Ishikawa (cell line): Measurements from ENCODE around the gene MAMDC2.

Experiments
- CEBPB ChIP-seq: IDR thresholded peaks from 2 replicates; pipeline ENCODE4 v1.6.1; 2012
- CREB1 ChIP-seq: IDR thresholded peaks from 2 replicates; pipeline ENCODE4 v1.6.1; 2012; ENCODE audit warnings: low read depth
- EGR1 ChIP-seq: IDR thresholded peaks from 2 replicates; pipeline ENCODE4 v1.6.1; 2012
- EP300 ChIP-seq: IDR thresholded peaks from 2 replicates; pipeline ENCODE4 v1.6.1; 2012; ENCODE audit warnings: borderline replicate concordance
- FOXM1 ChIP-seq: IDR thresholded peaks from 2 replicates; pipeline ENCODE4 v1.6.1; 2012; ENCODE audit warnings: low read depth, borderline replicate concordance
- MAX ChIP-seq: IDR thresholded peaks from 2 replicates; pipeline ENCODE4 v1.6.1; 2012
- NFIC ChIP-seq: IDR thresholded peaks from 2 replicates; pipeline ENCODE4 v1.6.1; 2012
- RAD21 ChIP-seq: IDR thresholded peaks from 2 replicates; pipeline ENCODE4 v1.6.1; 2012; ENCODE audit warnings: low read depth
- REST ChIP-seq: IDR thresholded peaks from 2 replicates; pipeline ENCODE4 v1.6.1; 2012; ENCODE audit warnings: low read depth, mild to moderate bottlenecking
- TAF1 ChIP-seq: IDR thresholded peaks from 2 replicates; pipeline ENCODE4 v1.6.1; 2012; ENCODE audit warnings: low read depth, mild to moderate bottlenecking
- TCF12 ChIP-seq: IDR thresholded peaks from 2 replicates; pipeline ENCODE4 v1.6.1; 2012; ENCODE audit warnings: low read depth
- TEAD4 ChIP-seq: IDR thresholded peaks from 2 replicates; pipeline ENCODE4 v1.6.1; 2012
- USF1 ChIP-seq: IDR thresholded peaks from 2 replicates; pipeline ENCODE4 v1.6.1; 2012
- YY1 ChIP-seq: IDR thresholded peaks from 2 replicates; pipeline ENCODE4 v1.6.1; 2012; ENCODE audit warnings: low read depth
- ZBTB7A ChIP-seq: IDR thresholded peaks from 2 replicates; pipeline ENCODE4 v1.6.1; 2012; ENCODE audit warnings: low read depth

The MAMDC2 gene

GRCh38 chr9:70111042-70111602 is 67.5 kb downstream of the MAMDC2 start:
- TF ChIP-seq EP300 (no peak), RAD21 (peak; percentile 67)

GRCh38 chr9:70111641-70112236 is 68.1 kb downstream of the MAMDC2 start:
- no peak for TF ChIP-seq RAD21

- TF ChIP-seq ZBTB7A = no peak
- no peak for TF ChIP-seq RAD21
- no peak for TF ChIP-seq CEBPB
- TF ChIP-seq NFIC = no peak
- no peak for TF ChIP-seq USF1
- no peak for TF ChIP-seq TEAD4
- TF ChIP-seq REST = no peak
- TF ChIP-seq CREB1 = no peak
- TF ChIP-seq MAX = no peak
- TF ChIP-seq TAF1 = no peak
- no peak for TF ChIP-seq EP300
- no peak for TF ChIP-seq YY1
- TF ChIP-seq FOXM1 = no peak
- no peak for TF ChIP-seq EGR1
- no peak for TF ChIP-seq TCF12
Measured at GRCh38 chr9:70112981-70113380, 69.3 kb downstream of the MAMDC2 start.

- TF ChIP-seq RAD21 = peak; percentile 76
- no peak for TF ChIP-seq NFIC
Measured at GRCh38 chr9:70113403-70114022, 69.9 kb downstream of the MAMDC2 start.

- TF ChIP-seq TCF12 = no peak
- no peak for TF ChIP-seq MAX
- TF ChIP-seq EGR1 = no peak
Measured at GRCh38 chr9:70114898-70115297, 71.2 kb downstream of the MAMDC2 start.

- no peak for TF ChIP-seq MAX
- TF ChIP-seq USF1 = no peak
- TF ChIP-seq REST = no peak
- TF ChIP-seq EGR1 = no peak
- no peak for TF ChIP-seq TCF12
- no peak for TF ChIP-seq RAD21
Measured at GRCh38 chr9:70117835-70118319, 74.2 kb downstream of the MAMDC2 start.

- no peak for TF ChIP-seq MAX
- no peak for TF ChIP-seq TAF1
- TF ChIP-seq RAD21 = no peak
- no peak for TF ChIP-seq NFIC
- no peak for TF ChIP-seq ZBTB7A
- TF ChIP-seq EP300 = no peak
- TF ChIP-seq USF1 = no peak
- TF ChIP-seq EGR1 = no peak
- no peak for TF ChIP-seq CEBPB
- no peak for TF ChIP-seq TCF12
- no peak for TF ChIP-seq FOXM1
- no peak for TF ChIP-seq TEAD4
- no peak for TF ChIP-seq YY1
- no peak for TF ChIP-seq CREB1
- no peak for TF ChIP-seq REST
Measured at GRCh38 chr9:70119786-70120185, 76.1 kb downstream of the MAMDC2 start.
